ENCODE results near the gene MNT. TPM values are rescaled to one million over a fixed set of nuclear protein-coding genes. Genes with fewer than 3 reads are reported as not detected.

The MNT gene
- total RNA-seq, 6 donors from 2014 or later: 14.9 to 68.1 (median 38.6) TPM

DNA sequence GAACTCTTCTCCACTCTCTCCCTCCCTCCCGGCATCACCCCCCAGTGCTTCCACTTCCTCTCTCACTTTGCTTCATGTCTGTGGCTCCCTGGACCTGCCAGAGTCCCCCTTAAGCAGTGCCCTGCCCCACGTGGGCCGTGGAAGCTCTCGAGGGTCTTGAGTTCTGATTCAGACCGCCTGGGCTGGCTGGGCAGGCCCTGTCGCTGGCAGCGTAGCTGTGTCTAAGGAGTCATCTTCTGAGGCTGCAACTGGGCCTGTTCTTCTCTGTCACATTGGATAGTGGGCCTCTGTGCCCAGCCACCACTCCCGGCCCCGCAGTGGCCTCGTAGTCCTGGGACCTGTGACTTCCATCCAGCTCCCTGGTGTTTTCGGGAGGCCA, 30.7 kb downstream of the MNT start:
- H3K27me3 ChIP-seq: no peaks in the 10 kb centered on the region
- 75 to 87% methylated on average over 4 to 11 of the region's 11 CpGs for WGBS, 2 donors
- H3K36me3 ChIP-seq: peaks cover 0 to 61% (median 38%) of the 10 kb centered on the region in 4 donors
- DNase-seq: peak in 1 of 2 donors; percentile 80
- no peaks in the 10 kb centered on the region for H3K9me3 ChIP-seq
- no peaks in the 10 kb centered on the region for H3K4me1 ChIP-seq
- TF ChIP-seq EP300 (IDR thresholded peaks at IDR 0.05) (no peak), POLR2AphosphoS5 (IDR thresholded peaks at IDR 0.05) (no peak)
- TF ChIP-seq, protein P1, sequence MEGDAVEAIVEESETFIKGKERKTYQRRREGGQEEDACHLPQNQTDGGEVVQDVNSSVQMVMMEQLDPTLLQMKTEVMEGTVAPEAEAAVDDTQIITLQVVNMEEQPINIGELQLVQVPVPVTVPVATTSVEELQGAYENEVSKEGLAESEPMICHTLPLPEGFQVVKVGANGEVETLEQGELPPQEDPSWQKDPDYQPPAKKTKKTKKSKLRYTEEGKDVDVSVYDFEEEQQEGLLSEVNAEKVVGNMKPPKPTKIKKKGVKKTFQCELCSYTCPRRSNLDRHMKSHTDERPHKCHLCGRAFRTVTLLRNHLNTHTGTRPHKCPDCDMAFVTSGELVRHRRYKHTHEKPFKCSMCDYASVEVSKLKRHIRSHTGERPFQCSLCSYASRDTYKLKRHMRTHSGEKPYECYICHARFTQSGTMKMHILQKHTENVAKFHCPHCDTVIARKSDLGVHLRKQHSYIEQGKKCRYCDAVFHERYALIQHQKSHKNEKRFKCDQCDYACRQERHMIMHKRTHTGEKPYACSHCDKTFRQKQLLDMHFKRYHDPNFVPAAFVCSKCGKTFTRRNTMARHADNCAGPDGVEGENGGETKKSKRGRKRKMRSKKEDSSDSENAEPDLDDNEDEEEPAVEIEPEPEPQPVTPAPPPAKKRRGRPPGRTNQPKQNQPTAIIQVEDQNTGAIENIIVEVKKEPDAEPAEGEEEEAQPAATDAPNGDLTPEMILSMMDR (IDR thresholded peaks at IDR 0.05): no peak
- no peak for ATAC-seq (ENCODE audit: low FRiP score in 2 of 2)
- H3K4me3 ChIP-seq: no peak overlapping the region
- no peak overlapping the region for H3K27ac ChIP-seq

DNA sequence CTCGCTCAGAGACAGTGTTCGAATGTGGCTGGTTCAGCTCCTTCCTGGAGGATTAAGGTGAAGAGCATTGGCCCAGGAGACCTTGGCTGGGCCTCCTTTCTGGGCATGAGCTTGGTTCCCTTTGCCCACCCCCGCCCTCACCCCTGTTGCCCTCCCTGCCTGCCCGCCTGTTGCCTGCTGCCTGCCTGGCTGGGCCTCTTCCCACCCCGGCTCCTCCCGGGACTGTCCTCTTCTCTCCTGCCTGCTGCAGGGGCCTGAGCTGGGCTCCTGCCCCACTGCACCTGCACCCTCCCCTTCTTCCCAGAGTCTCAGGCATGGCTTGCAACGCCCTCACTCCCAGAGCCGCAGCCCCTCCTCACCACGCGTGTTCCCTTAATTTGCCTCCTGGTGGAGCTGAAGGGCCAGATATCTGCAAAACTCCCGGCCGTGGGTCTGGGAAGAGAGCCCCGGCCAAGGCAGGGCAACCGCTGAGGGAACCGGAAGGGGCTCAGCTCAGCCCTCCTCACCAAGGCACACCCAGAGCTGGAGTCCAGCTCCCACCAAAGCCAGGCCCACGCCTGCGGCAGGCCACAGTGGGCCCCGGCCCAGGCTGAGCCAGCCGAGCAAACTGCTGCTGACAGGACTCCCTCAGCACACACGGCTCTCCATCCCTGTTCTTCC, 31.2 kb downstream of the MNT start:
- Histone ChIP-seq H3K36me3 (peaks cover 0 to 64% (median 39%) of the 10 kb centered on the region in 4 donors), H3K27me3 (no peaks in the 10 kb centered on the region), H3K4me1 (no peaks in the 10 kb centered on the region), H3K27ac (no peak overlapping the region), H3K9me3 (no peaks in the 10 kb centered on the region), H3K4me3 (no peak overlapping the region)
- DNase-seq (peak in 1 of 2 donors; percentile 62), ATAC-seq (ENCODE audit: low FRiP score in 2 of 2) (peak in 1 of 2 donors; percentile 39)
- TF ChIP-seq EP300 (IDR thresholded peaks at IDR 0.05): no peak
- TF ChIP-seq POLR2AphosphoS5 (IDR thresholded peaks at IDR 0.05): no peak
- no peak for TF ChIP-seq POLR2A (IDR thresholded peaks at IDR 0.05)
- TF ChIP-seq, protein P1 (IDR thresholded peaks at IDR 0.05): no peak
- 73 to 81% methylated on average over 10 to 20 of the region's 20 CpGs for WGBS, 2 donors

DNA sequence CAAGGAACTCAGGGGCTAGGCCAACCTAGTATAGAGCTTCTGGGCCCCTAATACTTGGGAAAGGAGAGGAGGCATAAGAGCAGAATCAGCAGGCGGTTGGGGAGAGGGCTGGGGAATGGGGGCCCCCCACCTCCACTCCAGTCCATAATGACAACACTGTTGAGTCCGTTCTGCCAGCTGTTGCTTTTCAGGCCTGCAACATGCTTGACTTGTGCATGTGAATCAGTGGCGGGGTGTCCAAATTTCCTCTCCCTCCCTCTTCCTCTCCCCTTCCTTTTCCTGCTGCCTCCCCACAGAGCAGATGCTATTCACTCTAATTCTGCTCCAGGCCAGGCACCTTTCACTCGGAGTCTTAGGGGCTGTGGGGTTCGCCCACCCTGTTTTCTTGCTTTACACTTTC, 31.8 kb downstream of the MNT start:
- DNase-seq (no peak), ATAC-seq (ENCODE audit: low FRiP score in 2 of 2) (no peak)
- WGBS, 2 donors: 57 to 63% methylated on average over 5 of the region's 5 CpGs

DNA sequence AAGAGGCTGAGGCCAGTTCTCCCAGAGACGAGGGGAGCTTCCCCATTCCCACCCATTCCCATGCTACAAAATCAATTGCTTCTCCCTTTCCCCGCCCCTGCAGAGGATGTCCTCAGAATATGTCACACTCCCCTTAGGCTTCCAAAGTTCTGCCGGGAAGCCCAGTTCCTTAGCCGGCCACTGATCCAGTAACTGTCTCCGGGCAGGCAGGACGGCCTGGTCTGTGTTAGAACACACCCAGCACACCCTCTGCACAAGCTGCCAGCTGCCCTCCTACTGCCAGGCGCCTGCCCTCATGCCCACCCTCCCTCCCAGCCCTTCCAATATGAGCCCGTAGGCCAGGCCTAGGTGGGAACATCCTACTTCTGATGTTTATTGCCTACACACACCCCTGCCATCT, 32.5 kb downstream of the MNT start:
- 82 to 91% methylated on average over 8 of the region's 8 CpGs for WGBS, 2 donors
- H3K4me3 ChIP-seq: no peak overlapping the region
- DNase-seq: no peak
- H3K36me3 ChIP-seq: peaks cover 0 to 64% (median 44%) of the 10 kb centered on the region in 4 donors
- no peaks in the 10 kb centered on the region for H3K9me3 ChIP-seq
- H3K27me3 ChIP-seq: no peaks in the 10 kb centered on the region
- no peaks in the 10 kb centered on the region for H3K4me1 ChIP-seq
- no peak overlapping the region for H3K27ac ChIP-seq
- no peak for ATAC-seq (ENCODE audit: low FRiP score in 2 of 2)
- TF ChIP-seq EP300 (IDR thresholded peaks at IDR 0.05) (no peak), POLR2A (IDR thresholded peaks at IDR 0.05) (no peak), POLR2AphosphoS5 (IDR thresholded peaks at IDR 0.05) (no peak)
- TF ChIP-seq, protein P1 (IDR thresholded peaks at IDR 0.05): no peak

More for the DNA sequence above, 31.8 kb downstream of the MNT start:
- no peaks in the 10 kb centered on the region for H3K27me3 ChIP-seq
- H3K36me3 ChIP-seq: peaks cover 0 to 64% (median 41%) of the 10 kb centered on the region in 4 donors
- TF ChIP-seq POLR2AphosphoS5 (IDR thresholded peaks at IDR 0.05) (no peak), POLR2A (IDR thresholded peaks at IDR 0.05) (no peak), EP300 (IDR thresholded peaks at IDR 0.05) (no peak)
- TF ChIP-seq, protein P1 (IDR thresholded peaks at IDR 0.05): no peak
- no peaks in the 10 kb centered on the region for H3K4me1 ChIP-seq
- H3K27ac ChIP-seq: no peak overlapping the region
- H3K9me3 ChIP-seq: no peaks in the 10 kb centered on the region
- H3K4me3 ChIP-seq: no peak overlapping the region
